ENCODE data around the gene PINLYP.

Gene PINLYP

GRCh38 chr19:43628646-43629326 is 53.2 kb downstream of the PINLYP start:
- no peak for DNase-seq (ENCODE audit: low spot score)

GRCh38 chr19:43631491-43631890 is 55.9 kb downstream of the PINLYP start:
- DNase-seq (ENCODE audit: low spot score): no peak

All from SK-N-DZ (cell line).